Kasumi-1 (cell line): Measurements from ENCODE around the gene PGAP3.
A peak's percentile ranks its signal among the peaks of the same experiment; 100 is the strongest.

ENCODE experiments used
- DNase-seq, 2 experiments: peaks; one replicate each; lab custom pipeline; 2025; lab: John Stamatoyannopoulos, UW

PGAP3 gene

GRCh38 chr17:39696731-39697130 lies 8.9 kb upstream of the PGAP3 start:
- no peak for DNase-seq

GRCh38 chr17:39695089-39695474 lies 7.2 kb upstream of the PGAP3 start:
- no peak for DNase-seq

- no peak for DNase-seq
These were observed 6.7 kb upstream of the PGAP3 start for GRCh38 chr17:39694593-39694992.

- no peak for DNase-seq
These were observed 1.1 kb upstream of the PGAP3 start for GRCh38 chr17:39688945-39689344.

GRCh38 chr17:39688475-39688835 lies 598 bp upstream of the PGAP3 start:
- DNase-seq = no peak

- DNase-seq = no peak
These were observed 734 bp downstream of the PGAP3 start for GRCh38 chr17:39687101-39687545.

- no peak for DNase-seq
These were observed 3.3 kb downstream of the PGAP3 start for GRCh38 chr17:39684369-39685192.

- no peak for DNase-seq
These were observed 4.4 kb downstream of the PGAP3 start for GRCh38 chr17:39683295-39683939.

- DNase-seq = peak in 1 of 2 experiments; percentile 7
These were observed 8.2 kb downstream of the PGAP3 start for GRCh38 chr17:39679521-39680192.

- no peak for DNase-seq
These were observed 9.3 kb downstream of the PGAP3 start for GRCh38 chr17:39678340-39679116.

- no peak for DNase-seq
These were observed 10.1 kb downstream of the PGAP3 start for GRCh38 chr17:39677542-39678339.

GRCh38 chr17:39677072-39677471 lies 10.8 kb downstream of the PGAP3 start:
- DNase-seq = no peak

GRCh38 chr17:39676198-39676819 lies 11.5 kb downstream of the PGAP3 start:
- peak; percentile 62 for DNase-seq

- DNase-seq = no peak
These were observed 12.3 kb downstream of the PGAP3 start for GRCh38 chr17:39675390-39676082.

- no peak for DNase-seq
These were observed 13.0 kb downstream of the PGAP3 start for GRCh38 chr17:39674702-39675389.

GRCh38 chr17:39674179-39674578 lies 13.7 kb downstream of the PGAP3 start:
- DNase-seq = no peak

GRCh38 chr17:39673335-39674081 lies 14.3 kb downstream of the PGAP3 start:
- DNase-seq = no peak

- no peak for DNase-seq
These were observed 15.1 kb downstream of the PGAP3 start for GRCh38 chr17:39672522-39673334.
